H1 (cell line): ENCODE results near the gene SULF2. TPM values are rescaled to one million over a fixed set of nuclear protein-coding genes. Genes with fewer than 3 reads are reported as not detected.

Experiments
- BACH1 ChIP-seq: IDR thresholded peaks from 2 replicates; pipeline ENCODE4 v1.6.1; 2012; ENCODE audit warnings: low read length, improper control_type of control experiment
- EGR1 ChIP-seq: IDR thresholded peaks from 2 replicates; pipeline ENCODE4 v1.6.1; 2011; ENCODE audit warnings: low read depth, low read length, borderline replicate concordance
- EZH2 ChIP-seq: fragments of 200-600 bp; sonication (generic); IDR thresholded peaks from 2 replicates; pipeline ENCODE4 v1.7.1; 2012; ENCODE audit warnings: low read depth, mild to moderate bottlenecking, moderate library complexity, low read length, inconsistent platforms; ENCODE audit not compliant: severe bottlenecking
- HDAC6 ChIP-seq: IDR thresholded peaks from one replicate; pipeline ENCODE4 v1.7.1; 2012; ENCODE audit warnings: low read depth, mild to moderate bottlenecking, inconsistent platforms, low read length, moderate library complexity
- TAF1 ChIP-seq: IDR thresholded peaks from 2 replicates; pipeline ENCODE4 v1.6.1; 2011; ENCODE audit warnings: mild to moderate bottlenecking, low read depth, low read length
- ZNF274 ChIP-seq: IDR thresholded peaks from 2 replicates; pipeline ENCODE4 v1.7.0; 2012; ENCODE audit warnings: low read length, borderline replicate concordance; ENCODE audit errors: extremely low read depth
- polyA plus RNA-seq, 7 experiments: library from polyadenylated mRNA; depleted of rRNA in 3 of 7; stranded (reverse) in 5 of 7; unstranded in 2 of 7; fragments of >200 nt in 5 of 7; fragments of 200-250 nt in 2 of 7; gene quantifications; 1 replicate in 5 of 7; 2 replicates in 1 of 7; 4 replicates in 1 of 7; pipeline versions ENCODE4 v1.2.1 to v1.2.3, GENCODE V29; 2011 to 2013; ENCODE audit warnings: missing spikeins in 2 of 7, mixed read lengths in 2 of 7
- total RNA-seq: library from RNA; stranded (reverse); fragmentation: NEBNext Ultra II Directional; extraction: Animal tissue kit (Norgen Biotek cat#: 25700); gene quantifications from 2 replicates; pipeline ENCODE4 v1.2.1, GENCODE V29; 2021
- TF ChIP-seq, protein P1 (sequence below): IDR thresholded peaks from 2 replicates; pipeline ENCODE4 v1.6.1; 2011; ENCODE audit warnings: low read depth, mild to moderate bottlenecking, low read length; ENCODE audit not compliant: insufficient read depth

Gene SULF2
- total and polyA plus RNA-seq, 2 of the 8 experiments (the other 6 are each of a cell fraction or from before 2014, with no cell fraction given): 15.7 to 28.2 TPM

DNA sequence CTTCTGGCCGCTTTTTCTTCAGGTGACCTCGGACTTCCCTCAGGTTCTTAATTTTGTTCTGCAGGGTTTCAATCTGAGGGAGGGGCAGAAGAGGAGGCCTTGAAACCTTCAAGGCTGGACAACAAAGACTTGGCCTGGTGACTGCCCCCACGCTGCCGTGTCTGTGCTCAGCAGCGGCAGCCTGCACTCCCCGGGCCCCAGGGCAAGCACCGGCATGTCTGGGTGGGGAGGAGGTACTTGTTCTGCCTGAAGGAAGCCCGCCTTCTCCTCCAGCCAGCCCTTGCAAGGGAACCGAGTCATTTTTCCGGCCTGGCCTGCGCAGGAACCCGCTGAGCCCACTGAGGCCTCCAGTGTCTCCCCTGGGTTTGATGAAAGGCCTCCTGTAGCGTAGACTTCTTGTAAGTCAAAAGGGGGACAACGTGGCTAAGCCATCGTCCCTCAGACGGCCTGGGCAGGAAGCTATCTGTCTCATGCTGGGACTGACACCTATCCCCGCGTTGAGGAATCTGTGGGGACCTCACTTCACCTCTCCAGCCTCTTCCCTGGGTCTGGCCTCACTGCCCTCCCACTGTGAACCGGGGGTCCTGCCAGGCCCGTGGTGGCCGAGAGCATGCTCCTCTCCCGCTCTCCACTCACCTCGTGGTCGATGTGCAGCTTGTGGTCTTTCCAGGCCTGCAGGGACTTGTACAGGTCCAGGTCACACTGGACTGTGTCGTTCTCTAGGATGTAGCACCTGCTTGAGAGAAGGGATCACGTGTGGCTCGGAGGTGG lies 119.9 kb downstream of the SULF2 start (continued):
- no peak for TF ChIP-seq HDAC6
- no peak for TF ChIP-seq TAF1
- no peak for TF ChIP-seq ZNF274
- TF ChIP-seq EZH2: no peak
- no peak for TF ChIP-seq BACH1
- TF ChIP-seq, protein P1, sequence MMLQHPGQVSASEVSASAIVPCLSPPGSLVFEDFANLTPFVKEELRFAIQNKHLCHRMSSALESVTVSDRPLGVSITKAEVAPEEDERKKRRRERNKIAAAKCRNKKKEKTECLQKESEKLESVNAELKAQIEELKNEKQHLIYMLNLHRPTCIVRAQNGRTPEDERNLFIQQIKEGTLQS: no peak
- no peak for TF ChIP-seq EGR1
